ENCODE data around the gene OR6B1. TPM values are rescaled to one million over a fixed set of nuclear protein-coding genes. Genes with fewer than 3 reads are reported as not detected.

Gene OR6B1
- total RNA-seq (not detected), polyA plus RNA-seq (not detected)

DNA sequence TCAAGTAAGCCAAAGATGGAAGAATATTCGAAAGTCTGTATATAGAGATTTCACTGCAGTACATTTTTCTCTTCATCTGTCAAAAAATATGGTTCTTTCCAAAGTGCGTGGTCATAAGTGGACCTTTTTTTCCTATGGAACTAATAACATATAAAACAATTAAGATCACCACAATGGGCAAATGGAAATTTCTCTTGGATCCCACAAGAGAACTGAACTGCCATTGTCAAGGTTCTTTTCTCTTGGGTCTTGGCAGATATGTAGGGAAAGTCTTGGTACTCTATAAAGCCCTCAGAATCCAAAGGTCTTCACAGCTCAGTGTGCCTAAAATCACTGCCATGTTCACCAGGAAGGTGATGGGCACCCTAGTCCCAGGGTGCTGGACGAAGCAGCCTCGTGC is at the start of gene OR6B1:
Gene OR6B1 (plus strand): TSS at position 301 of the 400 bp plus-strand sequence. CDS start 3,677 bp downstream, outside the sequence.
- H3K36me3 Mint-ChIP-seq: no peaks in the 10 kb centered on the region
- peaks cover 5% of the 10 kb centered on the region for H3K27me3 Mint-ChIP-seq

DNA sequence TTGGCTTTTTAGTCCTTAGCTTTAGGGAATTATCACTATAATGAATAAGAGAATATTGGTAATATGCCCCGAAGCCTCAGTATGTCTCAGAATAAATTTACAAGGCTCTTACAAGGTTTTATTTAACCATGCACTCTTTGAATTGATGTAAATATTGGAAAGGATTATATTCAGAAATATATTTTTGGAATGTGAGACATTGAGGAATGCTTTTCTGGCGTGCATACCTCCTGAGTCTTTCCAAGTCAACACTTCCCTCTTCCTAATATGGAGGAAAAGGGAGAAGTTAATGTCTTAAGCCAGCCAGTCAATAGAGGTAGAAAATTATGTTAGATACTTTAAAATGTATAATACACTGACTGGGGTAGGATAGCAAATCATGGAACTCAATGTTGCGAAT is 46.7 kb upstream of the OR6B1 start:
- Mint-ChIP-seq H3K4me3 (no peak overlapping the region), H3K27ac (no peak overlapping the region), H3K36me3 (no peaks in the 10 kb centered on the region), H3K4me1 (no peaks in the 10 kb centered on the region), H3K27me3 (peaks cover 12% of the 10 kb centered on the region), H3K9me3 (peaks cover 0 to 2% (median 0%) of the 10 kb centered on the region in 7 donors)
- H3K27ac ChIP-seq (ENCODE audit: insufficient read depth, low read length, poor library complexity, severe bottlenecking): no peak overlapping the region
- ATAC-seq (ENCODE audit: low read depth in 2 of 2) (no peak), DNase-seq (no peak)
- no peaks in the 10 kb centered on the region for H3K4me1 ChIP-seq (ENCODE audit: control insufficient read depth, insufficient read depth, low read length, poor library complexity, severe bottlenecking)
- H3K9me3 ChIP-seq (ENCODE audit: control insufficient read depth in 2 of 2, low read length in 2 of 2): no peaks in the 10 kb centered on the region
- H3K36me3 ChIP-seq (ENCODE audit: control insufficient read depth, insufficient read depth, low read length): no peaks in the 10 kb centered on the region
- H3K4me3 ChIP-seq (ENCODE audit: low read depth, low read length): no peak overlapping the region
- H3K27me3 ChIP-seq (ENCODE audit: control insufficient read depth, insufficient read depth, low read length): peaks cover 15% of the 10 kb centered on the region

More for the DNA sequence above, at the start of gene OR6B1:
- H3K27me3 ChIP-seq (ENCODE audit: control insufficient read depth, insufficient read depth, low read length): peaks cover 2% of the 10 kb centered on the region
- no peak within 1 kb of the TSS for H3K4me3 ChIP-seq (ENCODE audit: low read depth, low read length)
- H3K9me3 ChIP-seq (ENCODE audit: control insufficient read depth in 2 of 2, low read length in 2 of 2): no peaks in the 10 kb centered on the region
- ATAC-seq (ENCODE audit: low read depth in 2 of 2): no peak
- H3K27ac ChIP-seq (ENCODE audit: insufficient read depth, low read length, poor library complexity, severe bottlenecking): no peak within 1 kb of the TSS
- no peak for DNase-seq
- Mint-ChIP-seq H3K4me3 (no peak within 1 kb of the TSS), H3K9me3 (no peaks in the 10 kb centered on the region), H3K27ac (no peak within 1 kb of the TSS), H3K4me1 (no peaks in the 10 kb centered on the region)
- H3K36me3 ChIP-seq (ENCODE audit: control insufficient read depth, insufficient read depth, low read length): no peaks in the 10 kb centered on the region
- no peaks in the 10 kb centered on the region for H3K4me1 ChIP-seq (ENCODE audit: control insufficient read depth, insufficient read depth, low read length, poor library complexity, severe bottlenecking)

DNA sequence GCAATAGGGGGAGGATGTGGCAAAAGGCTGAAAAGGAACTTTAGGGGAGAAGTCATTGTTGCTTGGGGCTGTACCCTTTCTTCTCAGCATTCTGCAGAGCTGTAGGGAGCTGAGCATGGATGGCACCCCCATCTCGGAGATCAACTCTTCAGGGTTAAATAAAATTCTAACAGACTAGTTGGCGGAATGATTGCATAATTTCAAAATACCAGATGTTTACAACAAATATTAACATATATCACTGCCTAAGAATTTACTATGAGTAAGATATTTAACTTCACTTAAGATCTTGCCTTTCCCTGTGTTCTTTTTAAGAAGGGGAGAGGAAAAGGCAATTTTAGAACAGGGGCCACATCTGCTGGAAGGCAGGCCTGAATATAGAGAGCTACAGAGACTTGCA is 46.0 kb upstream of the OR6B1 start:
- no peak overlapping the region for H3K4me3 ChIP-seq (ENCODE audit: low read depth, low read length)
- no peak for DNase-seq
- H3K27ac Mint-ChIP-seq: no peak overlapping the region
- H3K9me3 ChIP-seq (ENCODE audit: control insufficient read depth in 2 of 2, low read length in 2 of 2): no peaks in the 10 kb centered on the region
- H3K4me1 ChIP-seq (ENCODE audit: control insufficient read depth, insufficient read depth, low read length, poor library complexity, severe bottlenecking): no peaks in the 10 kb centered on the region
- no peaks in the 10 kb centered on the region for H3K36me3 Mint-ChIP-seq
- H3K4me3 Mint-ChIP-seq: no peak overlapping the region
- H3K27me3 ChIP-seq (ENCODE audit: control insufficient read depth, insufficient read depth, low read length): peaks cover 12% of the 10 kb centered on the region
- H3K27ac ChIP-seq (ENCODE audit: insufficient read depth, low read length, poor library complexity, severe bottlenecking): no peak overlapping the region
- ATAC-seq (ENCODE audit: low read depth in 2 of 2): no peak
- H3K4me1 Mint-ChIP-seq: no peaks in the 10 kb centered on the region
- H3K36me3 ChIP-seq (ENCODE audit: control insufficient read depth, insufficient read depth, low read length): no peaks in the 10 kb centered on the region
- peaks cover 12% of the 10 kb centered on the region for H3K27me3 Mint-ChIP-seq
- H3K9me3 Mint-ChIP-seq: peaks cover 0 to 2% (median 0%) of the 10 kb centered on the region in 7 donors

GRCh38 chr7:143954544-143954943 is 45.6 kb upstream of the OR6B1 start, which contains the start of gene OR2F1:
OR2F1 (plus strand) TSS chr7:143954844; CDS start chr7:143959971, 5,127 bp downstream.
- H3K9me3 Mint-ChIP-seq: peaks cover 0 to 2% (median 0%) of the 10 kb centered on the region in 7 donors
- no peak within 1 kb of the TSS for H3K4me3 Mint-ChIP-seq

GRCh38 chr7:143958781-143959180 is 41.3 kb upstream of the OR6B1 start:
- Mint-ChIP-seq H3K4me3 (no peak overlapping the region), H3K27ac (no peak overlapping the region), H3K36me3 (no peaks in the 10 kb centered on the region), H3K4me1 (no peaks in the 10 kb centered on the region), H3K9me3 (peaks cover 0 to 2% (median 0%) of the 10 kb centered on the region in 7 donors), H3K27me3 (peaks cover 10% of the 10 kb centered on the region)
- Histone ChIP-seq H3K36me3 (ENCODE audit: control insufficient read depth, insufficient read depth, low read length) (no peaks in the 10 kb centered on the region), H3K9me3 (ENCODE audit: control insufficient read depth in 2 of 2, low read length in 2 of 2) (no peaks in the 10 kb centered on the region), H3K4me3 (ENCODE audit: low read depth, low read length) (no peak overlapping the region), H3K27ac (ENCODE audit: insufficient read depth, low read length, poor library complexity, severe bottlenecking) (no peak overlapping the region), H3K27me3 (ENCODE audit: control insufficient read depth, insufficient read depth, low read length) (peaks cover 10% of the 10 kb centered on the region), H3K4me1 (ENCODE audit: control insufficient read depth, insufficient read depth, low read length, poor library complexity, severe bottlenecking) (no peaks in the 10 kb centered on the region)
- DNase-seq: no peak
- no peak for ATAC-seq (ENCODE audit: low read depth in 2 of 2)

More at GRCh38 chr7:143954544-143954943, 45.6 kb upstream of the OR6B1 start, which contains the start of gene OR2F1:
- H3K27me3 Mint-ChIP-seq: peaks cover 15% of the 10 kb centered on the region
- no peak within 1 kb of the TSS for H3K27ac Mint-ChIP-seq
- Histone ChIP-seq H3K27ac (ENCODE audit: insufficient read depth, low read length, poor library complexity, severe bottlenecking) (no peak within 1 kb of the TSS), H3K4me1 (ENCODE audit: control insufficient read depth, insufficient read depth, low read length, poor library complexity, severe bottlenecking) (no peaks in the 10 kb centered on the region), H3K9me3 (ENCODE audit: control insufficient read depth in 2 of 2, low read length in 2 of 2) (no peaks in the 10 kb centered on the region), H3K27me3 (ENCODE audit: control insufficient read depth, insufficient read depth, low read length) (peaks cover 8% of the 10 kb centered on the region), H3K4me3 (ENCODE audit: low read depth, low read length) (no peak within 1 kb of the TSS), H3K36me3 (ENCODE audit: control insufficient read depth, insufficient read depth, low read length) (no peaks in the 10 kb centered on the region)
- no peak for DNase-seq
- no peaks in the 10 kb centered on the region for H3K4me1 Mint-ChIP-seq
- ATAC-seq (ENCODE audit: low read depth in 2 of 2): no peak
- H3K36me3 Mint-ChIP-seq: no peaks in the 10 kb centered on the region

- DNase-seq (no peak), ATAC-seq (ENCODE audit: low read depth in 2 of 2) (no peak)
- H3K27ac ChIP-seq (ENCODE audit: insufficient read depth, low read length, poor library complexity, severe bottlenecking): no peak overlapping the region
- no peaks in the 10 kb centered on the region for H3K4me1 Mint-ChIP-seq
- no peaks in the 10 kb centered on the region for H3K36me3 ChIP-seq (ENCODE audit: control insufficient read depth, insufficient read depth, low read length)
- peaks cover 0 to 2% (median 0%) of the 10 kb centered on the region in 7 donors for H3K9me3 Mint-ChIP-seq
- H3K9me3 ChIP-seq (ENCODE audit: control insufficient read depth in 2 of 2, low read length in 2 of 2): no peaks in the 10 kb centered on the region
- no peak overlapping the region for H3K4me3 ChIP-seq (ENCODE audit: low read depth, low read length)
- no peak overlapping the region for H3K27ac Mint-ChIP-seq
- no peaks in the 10 kb centered on the region for H3K4me1 ChIP-seq (ENCODE audit: control insufficient read depth, insufficient read depth, low read length, poor library complexity, severe bottlenecking)
- peaks cover 10% of the 10 kb centered on the region for H3K27me3 Mint-ChIP-seq
- H3K36me3 Mint-ChIP-seq: no peaks in the 10 kb centered on the region
- peaks cover 8% of the 10 kb centered on the region for H3K27me3 ChIP-seq (ENCODE audit: control insufficient read depth, insufficient read depth, low read length)
- no peak overlapping the region for H3K4me3 Mint-ChIP-seq
Observed at GRCh38 chr7:143960813-143961610, 39.1 kb upstream of the OR6B1 start.

DNA sequence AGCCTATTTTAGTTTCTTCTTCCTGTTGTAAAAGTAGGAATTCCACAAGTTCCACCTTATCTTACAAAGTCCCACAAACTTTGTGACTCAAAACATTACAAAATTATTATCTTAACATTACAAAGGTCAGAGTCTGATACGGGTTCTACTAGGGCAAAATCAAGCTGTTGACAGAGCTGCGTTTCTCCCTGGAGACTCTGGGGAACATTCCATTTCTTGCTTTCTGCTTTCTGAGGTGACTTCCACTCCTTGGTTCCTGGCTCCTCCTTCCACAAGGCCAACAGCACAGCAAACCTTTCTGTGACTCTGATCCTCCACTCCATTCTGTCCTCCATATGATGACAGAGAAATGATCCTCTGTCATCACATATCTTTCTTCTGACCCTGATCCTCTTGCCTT is 34.8 kb upstream of the OR6B1 start:
- Histone ChIP-seq H3K27me3 (ENCODE audit: control insufficient read depth, insufficient read depth, low read length) (peaks cover 2% of the 10 kb centered on the region), H3K36me3 (ENCODE audit: control insufficient read depth, insufficient read depth, low read length) (no peaks in the 10 kb centered on the region), H3K4me1 (ENCODE audit: control insufficient read depth, insufficient read depth, low read length, poor library complexity, severe bottlenecking) (no peaks in the 10 kb centered on the region), H3K27ac (ENCODE audit: insufficient read depth, low read length, poor library complexity, severe bottlenecking) (no peak overlapping the region), H3K4me3 (ENCODE audit: low read depth, low read length) (no peak overlapping the region), H3K9me3 (ENCODE audit: control insufficient read depth in 2 of 2, low read length in 2 of 2) (no peaks in the 10 kb centered on the region)
- Mint-ChIP-seq H3K9me3 (peaks cover 0 to 3% (median 0%) of the 10 kb centered on the region in 7 donors), H3K4me3 (no peak overlapping the region), H3K27me3 (peaks cover 6% of the 10 kb centered on the region), H3K4me1 (no peaks in the 10 kb centered on the region), H3K27ac (no peak overlapping the region), H3K36me3 (peaks cover 3% of the 10 kb centered on the region)
- DNase-seq (no peak), ATAC-seq (ENCODE audit: low read depth in 2 of 2) (no peak)

DNA sequence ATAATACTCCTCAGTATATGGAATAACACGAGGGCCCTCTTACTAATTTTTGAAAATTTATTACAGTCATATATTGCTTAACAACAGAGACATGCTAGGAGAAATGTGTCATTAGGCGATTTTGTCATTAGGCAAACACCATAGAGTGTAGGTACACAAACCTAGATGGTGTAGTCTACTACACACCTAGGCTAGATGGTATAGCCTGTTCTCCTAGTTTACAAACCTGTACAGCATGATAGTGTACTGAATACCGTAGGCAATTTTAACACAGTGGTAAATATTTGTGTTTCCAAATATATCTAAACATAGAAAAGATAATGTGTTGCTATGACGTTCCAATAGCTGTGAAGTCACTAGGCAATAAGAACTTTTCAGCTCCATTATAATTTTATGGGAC is 32.7 kb upstream of the OR6B1 start:
- no peak overlapping the region for H3K27ac ChIP-seq (ENCODE audit: insufficient read depth, low read length, poor library complexity, severe bottlenecking)
- no peak overlapping the region for H3K4me3 ChIP-seq (ENCODE audit: low read depth, low read length)
- peaks cover 3% of the 10 kb centered on the region for H3K36me3 Mint-ChIP-seq
- no peaks in the 10 kb centered on the region for H3K36me3 ChIP-seq (ENCODE audit: control insufficient read depth, insufficient read depth, low read length)
- DNase-seq (no peak), ATAC-seq (ENCODE audit: low read depth in 2 of 2) (no peak)
- H3K9me3 Mint-ChIP-seq: peaks cover 0 to 3% (median 0%) of the 10 kb centered on the region in 7 donors
- H3K9me3 ChIP-seq (ENCODE audit: control insufficient read depth in 2 of 2, low read length in 2 of 2): no peaks in the 10 kb centered on the region
- H3K27me3 Mint-ChIP-seq: peaks cover 16% of the 10 kb centered on the region
- no peaks in the 10 kb centered on the region for H3K27me3 ChIP-seq (ENCODE audit: control insufficient read depth, insufficient read depth, low read length)
- H3K27ac Mint-ChIP-seq: no peak overlapping the region
- H3K4me3 Mint-ChIP-seq: no peak overlapping the region
- H3K4me1 ChIP-seq (ENCODE audit: control insufficient read depth, insufficient read depth, low read length, poor library complexity, severe bottlenecking): no peaks in the 10 kb centered on the region
- H3K4me1 Mint-ChIP-seq: no peaks in the 10 kb centered on the region

Data from CD4-positive, CD25-positive, alpha-beta regulatory T cell (primary cell).